Neuronal stem cell (in vitro differentiated cells): ENCODE results near the gene OPN4.

Experiments
- DNase-seq: peaks from one replicate; pipeline ENCODE4 v3.0.0-alpha.2; 2013; ENCODE audit warnings: low spot score
- H2AFZ ChIP-seq: one replicate; pipeline ENCODE4 v1.6.1; 2013; ENCODE audit warnings: mild to moderate bottlenecking, low read length, inconsistent platforms
- H2AK5ac ChIP-seq: 2 replicates; pipeline ENCODE4 v1.6.1; 2013; ENCODE audit warnings: low read depth, mild to moderate bottlenecking, inconsistent platforms, low read length, moderate library complexity, mixed read lengths
- H2BK120ac ChIP-seq: 2 replicates; pipeline ENCODE4 v1.6.1; 2013; ENCODE audit warnings: low read depth, mild to moderate bottlenecking, inconsistent platforms, low read length, moderate library complexity, mixed read lengths
- H2BK12ac ChIP-seq: one replicate; pipeline ENCODE4 v1.6.1; 2013; ENCODE audit warnings: low read length, inconsistent platforms
- H2BK15ac ChIP-seq: 2 replicates; pipeline ENCODE4 v1.6.1; 2013; ENCODE audit warnings: mild to moderate bottlenecking, low read length, inconsistent platforms, mixed read lengths
- H2BK5ac ChIP-seq: one replicate; pipeline ENCODE4 v1.6.1; 2013; ENCODE audit warnings: inconsistent platforms, mild to moderate bottlenecking, low read length, moderate library complexity
- H3K14ac ChIP-seq: one replicate; pipeline ENCODE4 v1.6.1; 2013; ENCODE audit warnings: low read length, inconsistent platforms
- H3K18ac ChIP-seq: 2 replicates; pipeline ENCODE4 v1.6.1; 2013; ENCODE audit warnings: low read length, inconsistent platforms
- H3K23ac ChIP-seq: 2 replicates; pipeline ENCODE4 v1.6.1; 2013; ENCODE audit warnings: low read depth, mild to moderate bottlenecking, mixed read lengths, low read length, inconsistent platforms; ENCODE audit not compliant: poor library complexity
- H3K27ac ChIP-seq: replicated peaks from 3 replicates; pipeline ENCODE4 v1.5.1; 2013; ENCODE audit warnings: low read length, inconsistent platforms
- H3K27me3 ChIP-seq, 3 experiments: 2 replicates each; pipeline ENCODE4 v1.6.1; 2013; ENCODE audit warnings: low read length in 3 of 3, mild to moderate bottlenecking in 2 of 3, inconsistent platforms in 1 of 3, low read depth in 1 of 3, mixed read lengths in 1 of 3, moderate library complexity in 1 of 3; ENCODE audit not compliant: control insufficient read depth in 3 of 3, insufficient read depth in 3 of 3
- H3K36me3 ChIP-seq, 2 donors: replicated peaks in 1 of 2; 2 replicates each; pipeline ENCODE4 v1.6.1; 2013; ENCODE audit warnings: low read length in 2 of 2; ENCODE audit not compliant: control insufficient read depth in 2 of 2, insufficient read depth in 2 of 2
- H3K4ac ChIP-seq: 2 replicates; pipeline ENCODE4 v1.6.1; 2013; ENCODE audit warnings: inconsistent platforms, mild to moderate bottlenecking, low read length, moderate library complexity
- H3K4me1 ChIP-seq, 2 donors: 1 replicate in 1 of 2; 2 replicates in 1 of 2; pipeline ENCODE4 v1.6.1; 2013; ENCODE audit warnings: low read length in 2 of 2, low read depth in 1 of 2; ENCODE audit not compliant: control insufficient read depth in 2 of 2, insufficient read depth in 1 of 2
- H3K4me2 ChIP-seq: one replicate; pipeline ENCODE4 v1.6.1; 2013; ENCODE audit warnings: mild to moderate bottlenecking, low read length, inconsistent platforms; ENCODE audit not compliant: insufficient read depth, poor library complexity, severe bottlenecking
- H3K4me3 ChIP-seq, 2 donors: 2 replicates each; pipeline ENCODE4 v1.5.1; 2013; ENCODE audit warnings: low read length in 2 of 2, mild to moderate bottlenecking in 2 of 2, inconsistent platforms in 1 of 2, moderate library complexity in 1 of 2
- H3K79me1 ChIP-seq: one replicate; pipeline ENCODE4 v1.6.1; 2013; ENCODE audit warnings: low read depth, mild to moderate bottlenecking, inconsistent platforms, low read length, moderate library complexity
- H3K9ac ChIP-seq: one replicate; pipeline ENCODE4 v1.6.1; 2013; ENCODE audit warnings: mild to moderate bottlenecking, low read depth, low read length, inconsistent platforms; ENCODE audit not compliant: poor library complexity
- H3K9me3 ChIP-seq, 2 donors: replicated peaks in 1 of 2; 2 replicates each; pipeline versions ENCODE3 to v1.6.1; 2013; ENCODE audit warnings: low read length in 2 of 2, mild to moderate bottlenecking in 2 of 2, inconsistent platforms in 1 of 2, low read depth in 1 of 2, mixed read lengths in 1 of 2, moderate library complexity in 1 of 2; ENCODE audit not compliant: control insufficient read depth in 2 of 2, insufficient read depth in 1 of 2
- H4K8ac ChIP-seq: one replicate; pipeline ENCODE4 v1.6.1; 2013; ENCODE audit warnings: low read depth, mild to moderate bottlenecking, inconsistent platforms, low read length, moderate library complexity
- H4K91ac ChIP-seq: one replicate; pipeline ENCODE4 v1.6.1; 2013; ENCODE audit warnings: low read length, low read depth, mild to moderate bottlenecking, inconsistent platforms; ENCODE audit not compliant: poor library complexity
- WGBS, 2 donors: extraction: QIAGEN DNeasy Blood & Tissue Kit; methylation state at CpG; one replicate each; pipeline ENCODE4 v1.1.7; 2013; ENCODE audit warnings: missing lambda C conversion rate in 2 of 2, mixed read lengths in 1 of 2; ENCODE audit not compliant: insufficient read length in 2 of 2, insufficient replicate concordance in 1 of 2; ENCODE audit errors: extremely low coverage in 2 of 2; 5-methylcytosine and 5-hydroxymethylcytosine counted together

OPN4 gene

GRCh38 chr10:86715836-86716235 lies 61.5 kb downstream of the OPN4 start:
- Histone ChIP-seq H3K9me3 (no peaks in the 10 kb centered on the region), H4K8ac (no peak overlapping the region), H2BK15ac (no peak overlapping the region), H3K27me3 (peaks cover 0 to 3% (median 0%) of the 10 kb centered on the region in 3 experiments), H2AK5ac (no peak overlapping the region), H3K79me1 (no peaks in the 10 kb centered on the region), H3K4me3 (no peak overlapping the region), H3K9ac (no peak overlapping the region), H3K14ac (no peak overlapping the region), H2BK120ac (no peak overlapping the region), H2AFZ (no peak overlapping the region), H3K4ac (no peak overlapping the region), H2BK5ac (no peak overlapping the region), H3K27ac (no peak overlapping the region), H3K4me1 (peaks cover 2 to 8% of the 10 kb centered on the region in 2 donors), H3K18ac (no peak overlapping the region), H3K23ac (no peak overlapping the region), H3K4me2 (no peak overlapping the region), H2BK12ac (no peak overlapping the region), H4K91ac (no peak overlapping the region), H3K36me3 (no peaks in the 10 kb centered on the region)
- no CpG with 5 or more reads among the region's 5 CpGs for WGBS, 2 donors
- DNase-seq = no peak
